Measurements from ENCODE around the gene TMEM117.

TMEM117 gene

DNA sequence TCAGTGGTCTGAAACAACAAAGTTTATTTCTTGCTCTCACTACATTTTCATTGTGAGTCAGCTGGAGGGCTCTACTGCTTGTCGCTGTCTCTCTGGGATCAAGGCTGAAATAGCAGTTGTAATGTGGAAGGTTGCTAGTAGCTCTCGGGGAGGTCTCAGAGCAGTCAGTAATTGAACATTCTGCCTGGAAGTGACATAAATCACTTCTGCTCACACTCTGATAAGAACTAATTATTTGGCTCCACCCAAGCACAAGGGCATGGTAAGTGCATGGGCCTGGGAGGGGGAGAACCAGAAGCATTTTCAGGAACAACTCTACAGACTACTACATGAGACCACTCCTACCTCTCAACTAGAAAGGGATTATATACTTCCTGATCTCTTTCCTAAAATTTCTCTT, 128.2 kb downstream of the TMEM117 start:
- TF ChIP-seq JUND (IDR thresholded peaks at IDR 0.05; ENCODE audit: low read depth): no peak
- in situ Hi-C loops (cut with HindIII; ENCODE audit: low pct_unique_long_range_greater_than_20kb, low sequenced_read_pairs): no loop called here
- no peak for DNase-seq (ENCODE audit: low read depth in 1 of 2, low spot score in 1 of 2)

DNA sequence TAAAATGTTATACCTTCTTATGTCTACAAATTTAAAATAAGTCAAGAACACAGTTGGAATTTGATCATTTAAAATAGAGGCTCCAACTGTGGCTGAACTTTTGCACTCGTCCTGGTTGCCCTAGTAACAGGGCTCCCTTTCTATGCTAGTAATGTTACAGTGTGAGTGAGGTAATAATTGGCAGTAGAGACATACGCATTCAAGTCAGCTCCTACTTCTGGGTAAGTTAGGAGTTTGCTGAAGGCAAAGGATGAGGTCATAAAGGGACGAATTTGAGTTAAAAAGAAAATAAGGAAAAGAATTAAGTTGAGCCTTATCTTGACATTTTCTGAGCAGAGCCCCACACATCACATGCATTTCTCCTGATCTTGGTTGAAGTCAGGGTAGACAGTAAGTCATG, 129.1 kb downstream of the TMEM117 start:
- no peak for DNase-seq (ENCODE audit: low read depth in 1 of 2, low spot score in 1 of 2)
- in situ Hi-C loops (cut with HindIII; ENCODE audit: low pct_unique_long_range_greater_than_20kb, low sequenced_read_pairs): no loop called here
- no peak for TF ChIP-seq JUND (IDR thresholded peaks at IDR 0.05; ENCODE audit: low read depth)

DNA sequence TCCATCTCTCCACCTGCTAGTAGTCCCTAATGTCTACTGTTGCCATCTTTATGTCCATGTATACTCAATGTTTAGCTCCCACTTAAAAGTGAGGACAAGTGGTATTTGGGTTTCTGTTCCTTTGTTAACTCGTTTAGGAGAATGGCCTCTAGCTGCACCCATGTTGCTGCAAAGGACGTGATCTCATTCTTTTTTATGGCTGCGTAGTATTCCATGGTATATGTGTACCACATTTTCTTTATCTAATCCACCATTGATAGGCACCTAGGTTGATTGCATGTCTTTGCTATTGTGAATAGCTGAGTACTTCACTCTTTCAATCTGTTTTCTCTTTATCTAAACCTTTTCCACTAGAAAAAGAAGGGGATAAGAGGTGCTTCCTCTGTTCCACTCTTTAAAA, 130.0 kb downstream of the TMEM117 start:
- TF ChIP-seq JUND (IDR thresholded peaks at IDR 0.05; ENCODE audit: low read depth): no peak
- in situ Hi-C loops (cut with HindIII; ENCODE audit: low pct_unique_long_range_greater_than_20kb, low sequenced_read_pairs): no loop called here
- no peak for DNase-seq (ENCODE audit: low read depth in 1 of 2, low spot score in 1 of 2)

DNA sequence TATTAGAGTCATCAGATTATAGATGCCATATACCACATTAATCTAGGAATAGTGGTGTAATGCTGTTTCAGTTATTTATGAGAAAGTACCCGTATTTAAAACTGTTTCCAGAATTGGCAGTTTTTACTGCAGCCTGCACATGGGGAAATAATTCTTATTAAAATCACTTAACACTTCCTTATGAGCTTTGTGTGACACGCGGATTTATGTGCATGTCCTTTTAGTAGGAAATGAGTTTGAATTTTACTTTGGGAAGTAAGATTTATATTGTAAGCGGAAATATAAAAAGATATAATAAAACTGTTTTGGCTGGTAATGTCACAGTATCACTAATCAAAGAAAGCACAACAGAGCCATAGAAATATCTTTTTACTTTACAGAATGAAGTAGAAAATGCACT, 132.9 kb downstream of the TMEM117 start:
- DNase-seq (ENCODE audit: low read depth in 1 of 2, low spot score in 1 of 2): no peak
- no peak for TF ChIP-seq JUND (IDR thresholded peaks at IDR 0.05; ENCODE audit: low read depth)
- in situ Hi-C loops (cut with HindIII; ENCODE audit: low pct_unique_long_range_greater_than_20kb, low sequenced_read_pairs): no loop called here

DNA sequence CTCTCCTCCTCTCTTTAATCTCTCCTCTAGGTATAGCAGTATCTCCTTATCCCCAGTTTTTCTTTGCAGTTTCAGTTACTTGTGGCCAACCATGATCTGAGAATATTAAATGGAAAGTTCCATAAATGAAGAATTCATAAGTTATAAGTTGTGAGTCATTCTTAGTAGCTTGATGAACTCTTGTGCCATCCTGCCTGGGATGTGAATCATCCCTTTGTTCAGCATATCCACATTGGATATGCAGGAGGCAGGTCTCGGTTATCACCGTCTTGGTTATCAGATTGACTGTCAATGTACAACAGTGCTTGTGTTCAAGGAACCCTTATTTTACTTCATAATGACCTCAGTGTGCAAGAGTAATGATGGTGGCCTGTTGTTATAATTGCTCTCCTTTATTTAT, 134.0 kb downstream of the TMEM117 start:
- in situ Hi-C loops (cut with HindIII; ENCODE audit: low pct_unique_long_range_greater_than_20kb, low sequenced_read_pairs): no loop called here
- no peak for DNase-seq (ENCODE audit: low read depth in 1 of 2, low spot score in 1 of 2)
- no peak for TF ChIP-seq JUND (IDR thresholded peaks at IDR 0.05; ENCODE audit: low read depth)

DNA sequence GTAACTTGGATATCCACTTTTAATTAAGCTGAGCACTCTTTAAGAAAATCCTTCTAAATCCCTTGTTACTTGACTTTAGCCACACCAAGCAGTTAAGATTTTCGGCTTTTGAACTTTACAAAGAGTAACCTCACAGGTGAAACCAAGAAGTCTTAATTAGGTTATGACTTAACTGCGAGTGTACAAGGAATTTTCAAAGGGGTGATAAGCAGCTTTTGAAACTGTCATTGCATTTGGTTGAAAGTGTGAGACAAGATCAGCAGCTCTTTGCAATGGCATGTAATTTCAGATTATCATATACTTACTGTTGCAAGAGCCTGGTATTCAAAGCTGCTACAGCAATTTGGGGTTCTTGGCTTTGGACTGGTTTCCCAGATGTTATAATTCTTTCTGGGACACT, 137.5 kb downstream of the TMEM117 start:
- no peak for DNase-seq (ENCODE audit: low read depth in 1 of 2, low spot score in 1 of 2)
- in situ Hi-C loops (cut with HindIII; ENCODE audit: low pct_unique_long_range_greater_than_20kb, low sequenced_read_pairs): no loop called here
- TF ChIP-seq JUND (IDR thresholded peaks at IDR 0.05; ENCODE audit: low read depth): no peak

DNA sequence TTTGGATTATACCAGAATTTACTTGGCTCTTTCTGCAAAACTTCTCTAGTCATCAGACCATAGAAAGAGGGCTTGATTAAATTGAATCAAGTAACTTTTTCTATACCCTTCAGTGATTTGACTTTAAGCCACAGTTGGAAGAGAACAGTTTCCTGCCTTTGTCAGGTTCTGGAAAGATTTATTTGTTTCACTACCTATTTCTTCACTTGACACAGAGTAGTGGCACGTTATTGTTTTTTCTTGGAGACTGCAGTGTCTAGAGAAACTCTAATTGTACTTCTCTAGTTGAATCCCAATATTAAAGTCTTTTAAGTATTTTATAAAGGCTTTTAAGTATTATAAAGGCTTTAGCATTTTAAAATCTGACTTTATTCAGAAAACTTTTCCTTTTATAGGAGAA, 138.1 kb downstream of the TMEM117 start:
- in situ Hi-C loops (cut with HindIII; ENCODE audit: low pct_unique_long_range_greater_than_20kb, low sequenced_read_pairs): no loop called here
- TF ChIP-seq JUND (IDR thresholded peaks at IDR 0.05; ENCODE audit: low read depth): no peak
- DNase-seq (ENCODE audit: low read depth in 1 of 2, low spot score in 1 of 2): no peak

DNA sequence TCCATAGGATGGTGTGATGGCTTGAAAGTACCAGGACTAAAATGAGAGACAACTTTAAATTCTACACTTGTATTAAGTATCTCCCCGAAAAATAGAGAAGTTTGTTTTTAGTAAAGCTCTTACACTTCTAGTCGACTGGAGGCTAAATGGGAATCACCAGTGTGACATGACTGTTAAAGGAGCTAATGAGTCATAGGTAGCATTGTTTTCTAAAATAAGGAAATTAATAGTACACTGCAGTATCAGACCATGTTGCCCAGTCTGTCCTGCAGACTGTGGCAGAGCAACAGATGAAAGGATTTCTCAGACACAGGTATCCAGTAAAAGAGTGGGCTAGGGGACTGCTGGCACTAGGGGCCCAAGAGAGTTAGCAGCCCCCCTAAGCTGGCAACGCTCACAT, 140.1 kb downstream of the TMEM117 start:
- no peak for TF ChIP-seq JUND (IDR thresholded peaks at IDR 0.05; ENCODE audit: low read depth)
- DNase-seq (ENCODE audit: low read depth in 1 of 2, low spot score in 1 of 2): no peak
- in situ Hi-C loops (cut with HindIII; ENCODE audit: low pct_unique_long_range_greater_than_20kb, low sequenced_read_pairs): no loop called here

DNA sequence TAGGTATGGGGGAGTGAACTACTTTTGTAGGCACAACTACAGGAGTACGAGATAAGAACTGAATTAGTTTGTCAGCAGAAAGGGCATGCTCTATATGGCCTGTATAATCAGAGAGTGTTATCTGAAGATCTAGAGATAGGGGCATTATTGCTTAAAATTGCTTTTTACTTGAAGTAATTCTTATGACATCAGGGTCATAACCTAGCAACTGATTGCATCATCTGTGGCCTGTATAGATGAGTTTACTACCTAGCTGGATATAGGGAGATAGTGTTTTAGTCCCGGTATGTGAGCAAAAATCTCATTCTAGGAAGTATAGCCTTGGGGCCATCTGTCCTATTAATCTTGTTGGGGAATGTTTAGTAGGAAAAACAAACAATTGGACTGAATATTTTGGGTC, 142.7 kb downstream of the TMEM117 start:
- no peak for DNase-seq (ENCODE audit: low read depth in 1 of 2, low spot score in 1 of 2)
- no peak for TF ChIP-seq JUND (IDR thresholded peaks at IDR 0.05; ENCODE audit: low read depth)
- in situ Hi-C loops (cut with HindIII; ENCODE audit: low pct_unique_long_range_greater_than_20kb, low sequenced_read_pairs): no loop called here

DNA sequence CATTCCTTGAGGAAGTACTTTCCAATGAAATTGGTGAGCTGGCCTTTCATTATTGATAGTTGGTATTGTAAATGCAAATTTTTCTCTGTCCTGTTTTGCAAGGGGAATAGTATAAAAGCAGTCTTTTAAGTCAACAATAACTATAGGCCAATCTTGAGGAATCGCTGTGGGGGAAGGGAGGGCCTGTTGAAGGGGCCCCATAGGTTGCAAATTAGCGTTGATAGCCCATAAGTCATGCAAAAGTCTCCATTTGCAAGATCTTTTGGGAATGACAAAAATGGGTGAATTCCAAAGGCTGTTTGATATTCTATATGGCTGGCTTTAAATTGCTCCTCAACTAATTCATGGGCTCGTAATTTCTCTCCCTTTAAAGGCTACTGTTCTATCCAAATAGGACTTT, 143.6 kb downstream of the TMEM117 start:
- in situ Hi-C loops (cut with HindIII; ENCODE audit: low pct_unique_long_range_greater_than_20kb, low sequenced_read_pairs): no loop called here
- TF ChIP-seq JUND (IDR thresholded peaks at IDR 0.05; ENCODE audit: low read depth): no peak
- DNase-seq (ENCODE audit: low read depth in 1 of 2, low spot score in 1 of 2): no peak

DNA sequence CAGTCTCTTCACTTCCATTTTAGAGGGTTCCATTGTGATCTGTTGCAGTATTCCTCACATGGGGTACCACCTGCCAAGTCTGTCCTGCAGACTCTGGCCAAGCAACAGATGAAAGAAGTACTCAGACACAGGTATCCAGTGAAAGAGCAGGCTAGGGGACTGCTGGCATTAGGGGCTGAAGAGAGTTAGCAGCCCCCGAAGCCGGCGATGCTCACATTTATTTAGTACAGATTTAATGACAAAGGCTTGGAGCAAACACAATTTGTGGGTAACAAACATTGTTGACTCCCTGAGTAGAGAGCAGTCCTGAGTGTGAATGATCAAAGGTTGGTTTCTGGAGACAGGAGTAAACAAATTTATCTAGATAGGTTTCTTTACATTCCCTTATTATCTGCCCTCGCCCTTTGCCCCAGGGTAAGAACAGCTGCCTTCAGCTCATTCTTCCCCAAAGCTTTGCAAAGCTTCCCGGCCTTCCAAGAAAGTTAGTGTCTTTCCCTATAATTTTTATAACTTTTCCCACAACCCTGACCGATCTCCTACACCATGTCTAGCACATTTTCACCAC, 144.8 kb downstream of the TMEM117 start:
- TF ChIP-seq JUND (IDR thresholded peaks at IDR 0.05; ENCODE audit: low read depth): no peak
- no peak for DNase-seq (ENCODE audit: low read depth in 1 of 2, low spot score in 1 of 2)
- in situ Hi-C loops (cut with HindIII; ENCODE audit: low pct_unique_long_range_greater_than_20kb, low sequenced_read_pairs): no loop called here

DNA sequence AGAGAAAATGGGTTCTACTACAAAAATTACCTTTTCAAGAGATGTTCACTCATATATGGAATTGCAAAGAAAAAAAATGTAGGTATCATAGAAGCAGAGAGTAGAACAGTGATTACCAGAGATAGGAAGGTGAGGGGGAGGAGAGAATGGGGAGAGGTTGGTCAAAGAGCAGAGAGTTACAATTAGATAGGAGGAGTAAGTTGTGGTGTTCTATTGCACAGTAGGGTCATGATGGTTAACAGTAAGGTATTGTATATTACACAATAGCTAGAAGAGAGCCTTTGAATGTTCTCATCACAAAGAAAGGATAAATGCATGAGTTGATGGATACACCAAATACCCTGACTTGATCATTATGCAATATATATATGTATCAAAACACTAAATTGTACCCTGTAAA, 145.8 kb downstream of the TMEM117 start:
- no peak for TF ChIP-seq JUND (IDR thresholded peaks at IDR 0.05; ENCODE audit: low read depth)
- in situ Hi-C loops (cut with HindIII; ENCODE audit: low pct_unique_long_range_greater_than_20kb, low sequenced_read_pairs): no loop called here

DNA sequence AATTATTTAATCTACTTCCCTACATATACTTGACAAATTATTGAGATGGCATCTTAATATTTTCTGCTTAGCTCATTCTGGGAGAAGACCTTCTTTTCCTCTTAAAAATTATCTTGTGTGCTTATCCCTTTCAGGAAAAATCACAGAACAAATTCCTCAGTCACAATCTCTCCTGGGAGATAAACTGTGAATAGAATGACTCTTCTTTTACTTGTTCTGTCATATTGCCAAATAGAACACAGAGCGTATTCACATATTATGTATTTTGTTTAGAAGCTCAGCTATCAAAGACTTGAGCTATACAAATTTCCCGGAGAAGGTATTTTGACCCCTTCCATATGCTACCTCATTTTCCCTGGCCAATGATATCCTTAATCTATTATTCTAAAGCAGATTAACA, 146.7 kb downstream of the TMEM117 start:
- DNase-seq (ENCODE audit: low read depth in 1 of 2, low spot score in 1 of 2): no peak

More for the DNA sequence above, 145.8 kb downstream of the TMEM117 start:
- no peak for DNase-seq (ENCODE audit: low read depth in 1 of 2, low spot score in 1 of 2)

DNA sequence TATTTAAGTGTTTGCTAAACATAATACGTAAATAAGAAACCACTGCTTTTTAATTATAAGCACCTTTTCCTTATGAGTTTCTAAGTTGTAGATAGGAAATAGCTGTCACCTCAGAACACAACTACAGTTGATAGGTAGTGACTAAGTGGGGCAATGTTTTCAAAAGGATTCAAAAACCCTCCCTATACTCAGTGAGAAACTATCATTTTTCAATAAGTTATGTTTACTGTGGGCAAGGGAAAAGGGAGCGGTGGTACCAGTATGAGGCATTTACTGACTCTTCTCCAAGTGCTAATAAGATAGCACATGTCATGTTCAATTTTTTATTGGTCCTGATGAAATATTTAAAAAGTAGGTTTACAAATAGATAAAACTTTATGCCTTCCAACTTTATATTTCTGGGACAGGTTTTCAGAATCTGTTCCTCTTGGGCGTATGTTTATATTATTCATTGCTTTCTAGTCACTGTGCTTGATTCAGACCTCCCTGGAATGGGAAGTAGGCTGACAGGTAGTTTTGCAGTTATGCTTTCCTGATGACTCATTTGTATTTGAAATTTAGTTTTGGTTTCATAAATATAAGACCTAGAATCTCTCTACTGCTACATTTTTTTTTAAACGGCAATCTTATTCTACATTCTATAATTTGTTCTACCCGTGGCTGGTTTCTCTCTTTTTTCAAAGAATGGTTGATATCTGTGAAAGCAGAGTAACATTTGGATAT, 153.1 kb downstream of the TMEM117 start:
- no peak for TF ChIP-seq JUND (IDR thresholded peaks at IDR 0.05; ENCODE audit: low read depth)
- in situ Hi-C loops (cut with HindIII; ENCODE audit: low pct_unique_long_range_greater_than_20kb, low sequenced_read_pairs): no loop called here
- no peak for DNase-seq (ENCODE audit: low read depth in 1 of 2, low spot score in 1 of 2)

More for the DNA sequence above, 146.7 kb downstream of the TMEM117 start:
- in situ Hi-C loops (cut with HindIII; ENCODE audit: low pct_unique_long_range_greater_than_20kb, low sequenced_read_pairs): no loop called here
- no peak for TF ChIP-seq JUND (IDR thresholded peaks at IDR 0.05; ENCODE audit: low read depth)

Measured in T47D (cell line).